Lower leg skin (tissue), 4 donors: ENCODE results near the gene FNDC3A. TPM values are rescaled to one million over a fixed set of nuclear protein-coding genes. Genes with fewer than 3 reads are reported as not detected.

Experiments
- DNase-seq, 2 donors: peaks; one replicate each; pipeline ENCODE4 v3.0.0-alpha.2; 2019; ENCODE audit warnings: low spot score in 2 of 2
- H3K4me3 ChIP-seq: fragments of 200-600 bp; sonication (generic); 2 replicates; pipeline ENCODE4 v1.5.1; 2017; ENCODE audit warnings: mild to moderate bottlenecking, low read depth; ENCODE audit not compliant: poor library complexity, severe bottlenecking
- CTCF ChIP-seq, 3 donors: fragments of 450-650 bp; IDR thresholded peaks; one replicate each; pipeline ENCODE4 v1.5.1; 2016; ENCODE audit warnings: antibody characterized with exemption in 3 of 3, mild to moderate bottlenecking in 3 of 3, moderate library complexity in 2 of 3
- POLR2A ChIP-seq, 2 donors: fragments of 450-650 bp; IDR thresholded peaks; one replicate each; pipeline ENCODE4 v1.6.1; 2016 to 2017; ENCODE audit warnings: antibody characterized with exemption in 2 of 2, mild to moderate bottlenecking in 1 of 2, moderate library complexity in 1 of 2
- WGBS, 2 donors: methylation state at CpG; one replicate each; pipeline ENCODE4 v1.1.5; 2018; 5-methylcytosine and 5-hydroxymethylcytosine counted together
- intact Hi-C: fragments of 100-400 bp; cut with DNase I; formaldehyde crosslinking; loops from one replicate; pipeline ENCODE4 v1.15.0; 2023; ENCODE audit warnings: low total_unique reads
- total RNA-seq, 4 donors: library from RNA; depleted of rRNA; stranded (reverse); fragments of >200 nt; gene quantifications; one replicate each; pipeline ENCODE4 v1.1.0, GENCODE V29; 2016

The FNDC3A gene
- total RNA-seq, 4 donors from 2014 or later, result 11.4 to 25.5 (median 15.5) TPM

GRCh38 chr13:49084961-49085360 lies 109.2 kb downstream of the FNDC3A start:
- intact Hi-C loops, result no loop called here

GRCh38 chr13:49086722-49087121 lies 111.0 kb downstream of the FNDC3A start:
- no peak for TF ChIP-seq CTCF (IDR thresholded peaks at IDR 0.05)
- no peak for TF ChIP-seq POLR2A (IDR thresholded peaks at IDR 0.05)
- no peak for DNase-seq
- 18 to 23% methylated on average over 2 of the region's 2 CpGs for WGBS, 2 donors
- H3K4me3 ChIP-seq, result no peak overlapping the region
- intact Hi-C loops, result no loop called here

More at GRCh38 chr13:49084961-49085360, 109.2 kb downstream of the FNDC3A start:
- no peak for DNase-seq
- H3K4me3 ChIP-seq, result no peak overlapping the region
- WGBS, 2 donors, result 92 to 94% methylated on average over 3 of the region's 3 CpGs
- TF ChIP-seq POLR2A (IDR thresholded peaks at IDR 0.05) (no peak), CTCF (IDR thresholded peaks at IDR 0.05) (no peak)

- no peak overlapping the region for H3K4me3 ChIP-seq
- no peak for DNase-seq
- TF ChIP-seq CTCF (IDR thresholded peaks at IDR 0.05), result no peak
- no peak for TF ChIP-seq POLR2A (IDR thresholded peaks at IDR 0.05)
- intact Hi-C loops, result no loop called here
- WGBS, 2 donors, result 93 to 96% methylated on average over 5 of the region's 5 CpGs
These were observed 117.7 kb downstream of the FNDC3A start for GRCh38 chr13:49093376-49093775.

GRCh38 chr13:49097374-49097773 lies 121.7 kb downstream of the FNDC3A start:
- intact Hi-C loops, result no loop called here
- 35 to 41% methylated on average over 2 of the region's 2 CpGs for whole genome bisulfite sequencing, 2 donors
- peak in 1 of 2 donors; percentile 42 for DNase-seq
- no peak for TF ChIP-seq CTCF (IDR thresholded peaks at IDR 0.05)
- no peak for TF ChIP-seq POLR2A (IDR thresholded peaks at IDR 0.05)
- no peak overlapping the region for H3K4me3 ChIP-seq

GRCh38 chr13:49098198-49098597 lies 122.5 kb downstream of the FNDC3A start:
- no peak for TF ChIP-seq POLR2A (IDR thresholded peaks at IDR 0.05)
- no peak for TF ChIP-seq CTCF (IDR thresholded peaks at IDR 0.05)
- no peak for DNase-seq
- intact Hi-C loops, result no loop called here
- no peak overlapping the region for H3K4me3 ChIP-seq
- WGBS, 2 donors, result 29 to 30% methylated on average over 2 of the region's 2 CpGs

- intact Hi-C loops, result no loop called here
- DNase-seq, result no peak
- TF ChIP-seq CTCF (IDR thresholded peaks at IDR 0.05) (no peak), POLR2A (IDR thresholded peaks at IDR 0.05) (no peak)
- H3K4me3 ChIP-seq, result no peak overlapping the region
These were observed 123.2 kb downstream of the FNDC3A start for GRCh38 chr13:49098771-49099512.
